DND-41 (cell line): Measurements from ENCODE around the gene CCDC83.

Experiments used
- ATAC-seq: fragments of 200-7000 bp; cut with Tn5 transposase; 3 replicates; pipeline ENCODE4 v1.9.1; 2021; ENCODE audit warnings: low read depth; ENCODE audit not compliant: insufficient read depth
- DNase-seq: peaks from one replicate; pipeline ENCODE4 v3.0.0-alpha.2; 2020
- H2AFZ ChIP-seq: 2 replicates; pipeline ENCODE4 v1.6.0; 2012; ENCODE audit warnings: low read depth, low read length
- H3K27ac ChIP-seq: 2 replicates; pipeline ENCODE4 v1.5.1; 2012; ENCODE audit warnings: low read length, inconsistent platforms
- H3K27me3 ChIP-seq: fragments of 200-600 bp; sonication (generic); 2 replicates; pipeline ENCODE4 v1.6.0; 2012; ENCODE audit warnings: low read length, mild to moderate bottlenecking, inconsistent platforms; ENCODE audit not compliant: insufficient read depth, poor library complexity
- H3K36me3 ChIP-seq: 2 replicates; pipeline ENCODE4 v1.5.1; 2012; ENCODE audit warnings: low read length, inconsistent platforms; ENCODE audit not compliant: insufficient read depth
- H3K4me1 ChIP-seq: 2 replicates; pipeline ENCODE4 v1.5.1; 2012; ENCODE audit warnings: mild to moderate bottlenecking, low read length; ENCODE audit not compliant: insufficient read depth
- H3K4me2 ChIP-seq: 2 replicates; pipeline ENCODE4 v1.6.0; 2012; ENCODE audit warnings: mild to moderate bottlenecking, moderate library complexity, low read length, inconsistent platforms; ENCODE audit not compliant: insufficient read depth
- H3K4me3 ChIP-seq, 2 experiments: fragments of 200-600 bp in 1 of 2; shearing (Covaris generic) in 1 of 2; 2 replicates each; pipeline ENCODE4 v1.5.1; 2012 to 2016; ENCODE audit warnings: inconsistent platforms in 2 of 2, low read length in 2 of 2, mild to moderate bottlenecking in 2 of 2, low read depth in 1 of 2, moderate library complexity in 1 of 2
- H3K79me2 ChIP-seq: 2 replicates; pipeline ENCODE4 v1.6.0; 2012; ENCODE audit warnings: low read length, inconsistent platforms; ENCODE audit not compliant: insufficient read depth
- H3K9ac ChIP-seq: 2 replicates; pipeline ENCODE4 v1.6.0; 2012; ENCODE audit warnings: low read depth, mild to moderate bottlenecking, inconsistent platforms, low read length, moderate library complexity
- H3K9me3 ChIP-seq: 2 replicates; pipeline ENCODE4 v1.5.1; 2012; ENCODE audit warnings: low read length, moderate library complexity, mild to moderate bottlenecking, inconsistent platforms; ENCODE audit not compliant: insufficient read depth, severe bottlenecking
- H4K20me1 ChIP-seq: 2 replicates; pipeline ENCODE4 v1.6.0; 2012; ENCODE audit warnings: low read length; ENCODE audit not compliant: insufficient read depth
- EZH2 ChIP-seq: IDR thresholded peaks from 3 replicates; pipeline ENCODE4 v1.6.1; 2012; ENCODE audit warnings: borderline replicate concordance, low read depth, mild to moderate bottlenecking, moderate library complexity, low read length, inconsistent platforms; ENCODE audit not compliant: severe bottlenecking
- TF ChIP-seq, protein P1 (sequence below): IDR thresholded peaks from 2 replicates; pipeline ENCODE4 v1.5.1; 2012; ENCODE audit warnings: borderline replicate concordance, low read length, moderate library complexity, mild to moderate bottlenecking; ENCODE audit not compliant: poor library complexity, severe bottlenecking; ENCODE audit errors: extremely low read depth

CCDC83 gene

GRCh38 chr11:85886089-85887056 is 31.2 kb downstream of the CCDC83 start:
- Histone ChIP-seq H3K9me3 (no peaks in the 10 kb centered on the region), H3K4me1 (no peaks in the 10 kb centered on the region), H3K27ac (no peak overlapping the region), H3K9ac (no peak overlapping the region), H4K20me1 (no peaks in the 10 kb centered on the region), H3K27me3 (peaks cover 26% of the 10 kb centered on the region), H3K4me3 (no peak overlapping the region), H3K79me2 (no peaks in the 10 kb centered on the region), H2AFZ (no peak overlapping the region), H3K4me2 (no peak overlapping the region), H3K36me3 (no peaks in the 10 kb centered on the region)
- ATAC-seq (no peak), DNase-seq (no peak)
- TF ChIP-seq EZH2: no peak
- TF ChIP-seq, protein P1, sequence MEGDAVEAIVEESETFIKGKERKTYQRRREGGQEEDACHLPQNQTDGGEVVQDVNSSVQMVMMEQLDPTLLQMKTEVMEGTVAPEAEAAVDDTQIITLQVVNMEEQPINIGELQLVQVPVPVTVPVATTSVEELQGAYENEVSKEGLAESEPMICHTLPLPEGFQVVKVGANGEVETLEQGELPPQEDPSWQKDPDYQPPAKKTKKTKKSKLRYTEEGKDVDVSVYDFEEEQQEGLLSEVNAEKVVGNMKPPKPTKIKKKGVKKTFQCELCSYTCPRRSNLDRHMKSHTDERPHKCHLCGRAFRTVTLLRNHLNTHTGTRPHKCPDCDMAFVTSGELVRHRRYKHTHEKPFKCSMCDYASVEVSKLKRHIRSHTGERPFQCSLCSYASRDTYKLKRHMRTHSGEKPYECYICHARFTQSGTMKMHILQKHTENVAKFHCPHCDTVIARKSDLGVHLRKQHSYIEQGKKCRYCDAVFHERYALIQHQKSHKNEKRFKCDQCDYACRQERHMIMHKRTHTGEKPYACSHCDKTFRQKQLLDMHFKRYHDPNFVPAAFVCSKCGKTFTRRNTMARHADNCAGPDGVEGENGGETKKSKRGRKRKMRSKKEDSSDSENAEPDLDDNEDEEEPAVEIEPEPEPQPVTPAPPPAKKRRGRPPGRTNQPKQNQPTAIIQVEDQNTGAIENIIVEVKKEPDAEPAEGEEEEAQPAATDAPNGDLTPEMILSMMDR: no peak

DNA sequence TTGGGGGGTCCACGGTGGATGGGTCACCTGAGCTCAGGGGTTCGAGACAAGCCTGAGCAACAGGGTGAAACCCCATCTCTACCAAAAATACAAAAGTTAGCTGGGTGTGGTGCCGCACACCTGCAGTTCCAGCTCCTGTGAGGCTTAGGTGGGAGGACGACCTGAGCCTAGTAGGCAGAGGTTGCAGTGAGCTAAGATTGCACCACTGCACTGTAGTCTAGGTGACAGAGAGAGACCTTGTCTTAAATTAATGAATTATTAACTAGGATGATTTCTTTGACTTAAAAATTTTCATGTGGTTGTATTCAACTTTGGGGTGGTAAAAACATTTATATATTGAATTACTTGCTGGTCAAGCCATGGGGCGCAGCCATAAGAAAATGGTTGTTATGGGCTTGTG is 33.9 kb downstream of the CCDC83 start:
- DNase-seq (no peak), ATAC-seq (no peak)
- no peaks in the 10 kb centered on the region for H3K36me3 ChIP-seq
- TF ChIP-seq, protein P1: no peak
- no peak for TF ChIP-seq EZH2
- no peaks in the 10 kb centered on the region for H3K4me1 ChIP-seq
- no peak overlapping the region for H2AFZ ChIP-seq
- no peak overlapping the region for H3K4me3 ChIP-seq
- H4K20me1 ChIP-seq: no peaks in the 10 kb centered on the region
- peaks cover 31% of the 10 kb centered on the region for H3K27me3 ChIP-seq
- H3K27ac ChIP-seq: no peak overlapping the region
- H3K79me2 ChIP-seq: no peaks in the 10 kb centered on the region
- H3K4me2 ChIP-seq: no peak overlapping the region
- H3K9me3 ChIP-seq: no peaks in the 10 kb centered on the region
- H3K9ac ChIP-seq: no peak overlapping the region

DNA sequence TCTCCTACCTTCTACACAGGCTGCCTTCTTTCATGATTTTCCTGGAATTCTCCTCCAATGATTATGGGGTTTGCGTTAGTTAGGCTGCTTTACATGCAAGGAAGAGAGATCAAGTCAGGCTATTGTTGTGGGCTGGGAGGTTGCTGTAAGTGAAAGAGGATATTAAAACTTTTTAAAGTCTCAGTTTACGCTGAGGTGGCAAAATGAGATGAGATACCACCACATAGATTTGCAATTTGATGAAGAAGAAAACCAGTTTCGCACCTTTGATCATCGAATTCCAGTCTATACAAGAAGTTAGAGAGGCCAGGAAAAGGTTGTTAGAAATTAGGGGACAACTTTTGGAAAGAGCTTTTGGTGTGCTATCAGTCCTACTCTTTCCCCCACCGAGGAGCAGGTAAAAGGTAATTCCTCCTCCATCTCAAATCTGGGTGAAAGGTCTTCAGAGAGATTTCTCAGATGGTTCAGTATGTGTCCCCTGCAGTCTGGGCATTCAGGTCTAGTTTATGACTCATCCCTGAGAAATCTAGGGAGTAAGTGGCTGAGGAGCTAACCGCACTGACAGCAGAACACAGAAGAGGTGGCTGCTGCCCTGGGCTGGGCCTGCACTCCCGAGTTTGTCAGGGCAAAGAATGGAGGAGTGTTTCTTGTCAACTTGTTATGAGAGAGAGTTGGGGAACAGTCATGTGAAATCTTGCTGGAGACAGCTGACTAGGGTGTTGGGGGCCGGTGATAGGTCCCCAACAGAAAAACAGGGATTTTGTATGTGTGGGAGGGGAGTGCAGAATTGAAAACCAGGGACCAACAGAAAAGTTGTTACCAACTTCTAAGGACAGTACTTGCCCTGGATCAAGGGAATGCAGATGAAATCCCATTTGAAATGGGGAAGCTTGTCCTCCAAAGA is 34.7 kb downstream of the CCDC83 start:
- H3K36me3 ChIP-seq: no peaks in the 10 kb centered on the region
- no peak overlapping the region for H3K9ac ChIP-seq
- no peak overlapping the region for H3K4me2 ChIP-seq
- peaks cover 31% of the 10 kb centered on the region for H3K27me3 ChIP-seq
- DNase-seq: no peak
- no peaks in the 10 kb centered on the region for H3K9me3 ChIP-seq
- H2AFZ ChIP-seq: no peak overlapping the region
- ATAC-seq: no peak
- H3K4me1 ChIP-seq: no peaks in the 10 kb centered on the region
- H3K79me2 ChIP-seq: no peaks in the 10 kb centered on the region
- no peak for TF ChIP-seq EZH2
- TF ChIP-seq, protein P1: no peak
- no peaks in the 10 kb centered on the region for H4K20me1 ChIP-seq
- H3K27ac ChIP-seq: no peak overlapping the region
- no peak overlapping the region for H3K4me3 ChIP-seq
